ENCODE measurements around the gene HEPHL1. TPM values are rescaled to one million over a fixed set of nuclear protein-coding genes. Genes with fewer than 3 reads are reported as not detected.

Gene HEPHL1
- total RNA-seq, 1 donor from 2014 or later, result not detected

DNA sequence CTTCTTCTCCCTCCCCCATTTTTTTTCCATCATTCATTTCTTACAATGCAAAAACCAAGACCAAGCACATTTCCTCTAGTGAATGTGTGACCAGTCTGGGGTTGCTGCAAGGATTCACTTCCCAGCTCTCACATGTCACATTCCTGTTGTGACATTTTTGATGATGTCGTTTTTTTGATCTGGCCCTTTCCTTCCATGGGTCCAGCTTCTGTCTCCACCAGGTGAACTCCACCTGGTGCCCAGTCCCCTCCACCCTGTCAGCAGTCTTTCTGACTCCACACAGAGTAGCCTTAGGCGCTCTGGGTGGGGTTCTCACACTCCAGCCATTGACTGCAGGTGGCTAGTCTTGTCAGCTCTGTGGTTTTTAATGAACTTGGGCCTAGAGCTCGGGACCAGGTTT, 123.1 kb downstream of the HEPHL1 start:
- H3K27ac Mint-ChIP-seq (ENCODE audit: unreplicated experiment), result peak overlapping the region; percentile 6

DNA sequence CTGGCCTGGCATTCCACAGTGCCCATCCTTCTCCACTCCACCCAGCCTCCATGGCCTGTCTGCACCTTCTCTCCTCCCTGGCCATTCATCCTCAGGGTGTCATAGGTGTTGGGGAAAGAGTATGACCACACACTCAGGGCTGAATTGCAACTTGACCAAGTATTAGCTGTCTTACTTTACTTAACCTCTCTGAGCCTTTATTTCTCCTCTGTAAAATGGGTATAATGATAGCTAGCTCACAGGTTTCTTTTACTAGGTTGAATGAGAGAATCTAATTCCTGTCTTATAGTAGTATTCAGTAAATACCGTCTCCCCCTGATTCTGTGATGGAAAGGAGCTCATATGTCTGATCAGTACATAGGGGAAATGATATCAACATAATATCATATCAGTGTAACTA, 123.5 kb downstream of the HEPHL1 start:
- peaks cover 25% of the 10 kb centered on the region for H3K4me1 ChIP-seq (ENCODE audit: insufficient read depth, low read length)
- no peak for DNase-seq (ENCODE audit: low read depth)
- H3K36me3 ChIP-seq (ENCODE audit: insufficient read depth, low read length), result no peaks in the 10 kb centered on the region
- H3K4me3 Mint-ChIP-seq (ENCODE audit: unreplicated experiment), result no peak overlapping the region
- no peak overlapping the region for H3K27ac ChIP-seq (ENCODE audit: low read depth, low read length)
- no peak for FAIRE-seq
- H2AFZ ChIP-seq (ENCODE audit: low read depth, low read length), result no peak overlapping the region
- peaks cover 6% of the 10 kb centered on the region for H3K36me3 Mint-ChIP-seq (ENCODE audit: low read depth, unreplicated experiment)
- TF ChIP-seq EZH2 (IDR thresholded peaks at IDR 0.05; ENCODE audit: insufficient read depth, low read length), result no peak
- TF ChIP-seq, protein P1, sequence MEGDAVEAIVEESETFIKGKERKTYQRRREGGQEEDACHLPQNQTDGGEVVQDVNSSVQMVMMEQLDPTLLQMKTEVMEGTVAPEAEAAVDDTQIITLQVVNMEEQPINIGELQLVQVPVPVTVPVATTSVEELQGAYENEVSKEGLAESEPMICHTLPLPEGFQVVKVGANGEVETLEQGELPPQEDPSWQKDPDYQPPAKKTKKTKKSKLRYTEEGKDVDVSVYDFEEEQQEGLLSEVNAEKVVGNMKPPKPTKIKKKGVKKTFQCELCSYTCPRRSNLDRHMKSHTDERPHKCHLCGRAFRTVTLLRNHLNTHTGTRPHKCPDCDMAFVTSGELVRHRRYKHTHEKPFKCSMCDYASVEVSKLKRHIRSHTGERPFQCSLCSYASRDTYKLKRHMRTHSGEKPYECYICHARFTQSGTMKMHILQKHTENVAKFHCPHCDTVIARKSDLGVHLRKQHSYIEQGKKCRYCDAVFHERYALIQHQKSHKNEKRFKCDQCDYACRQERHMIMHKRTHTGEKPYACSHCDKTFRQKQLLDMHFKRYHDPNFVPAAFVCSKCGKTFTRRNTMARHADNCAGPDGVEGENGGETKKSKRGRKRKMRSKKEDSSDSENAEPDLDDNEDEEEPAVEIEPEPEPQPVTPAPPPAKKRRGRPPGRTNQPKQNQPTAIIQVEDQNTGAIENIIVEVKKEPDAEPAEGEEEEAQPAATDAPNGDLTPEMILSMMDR (IDR thresholded peaks at IDR 0.05; ENCODE audit: insufficient read depth, low read depth, low read length), result no peak
- no peaks in the 10 kb centered on the region for H3K27me3 Mint-ChIP-seq (ENCODE audit: low read depth, unreplicated experiment)
- H3K9ac ChIP-seq (ENCODE audit: low read length), result no peak overlapping the region
- no peaks in the 10 kb centered on the region for H3K27me3 ChIP-seq (ENCODE audit: insufficient read depth, low read length)
- H4K20me1 ChIP-seq (ENCODE audit: insufficient read depth, low read length), result peaks cover 89% of the 10 kb centered on the region
- H3K9me3 ChIP-seq (ENCODE audit: insufficient read depth, low read depth, low read length), result no peaks in the 10 kb centered on the region
- no peak overlapping the region for H3K27ac Mint-ChIP-seq (ENCODE audit: unreplicated experiment)
- no peak overlapping the region for H3K4me3 ChIP-seq (ENCODE audit: insufficient read depth, low read depth, low read length)
- H3K9me3 Mint-ChIP-seq (ENCODE audit: unreplicated experiment), result no peaks in the 10 kb centered on the region
- no peak overlapping the region for H3K4me2 ChIP-seq (ENCODE audit: low read length)
- H3K4me1 Mint-ChIP-seq (ENCODE audit: low read depth, unreplicated experiment), result peaks cover 57% of the 10 kb centered on the region
- peaks cover 100% of the 10 kb centered on the region for H3K79me2 ChIP-seq (ENCODE audit: insufficient read depth, low read length)

More for the DNA sequence above, 123.1 kb downstream of the HEPHL1 start:
- H3K27ac ChIP-seq (ENCODE audit: low read depth, low read length), result no peak overlapping the region
- no peak overlapping the region for H3K9ac ChIP-seq (ENCODE audit: low read length)
- Mint-ChIP-seq H3K36me3 (ENCODE audit: low read depth, unreplicated experiment) (peaks cover 6% of the 10 kb centered on the region), H3K9me3 (ENCODE audit: unreplicated experiment) (no peaks in the 10 kb centered on the region), H3K4me1 (ENCODE audit: low read depth, unreplicated experiment) (peaks cover 56% of the 10 kb centered on the region), H3K27me3 (ENCODE audit: low read depth, unreplicated experiment) (no peaks in the 10 kb centered on the region), H3K4me3 (ENCODE audit: unreplicated experiment) (no peak overlapping the region)
- H3K9me3 ChIP-seq (ENCODE audit: insufficient read depth, low read depth, low read length), result no peaks in the 10 kb centered on the region
- no peak for TF ChIP-seq EZH2 (IDR thresholded peaks at IDR 0.05; ENCODE audit: insufficient read depth, low read length)
- TF ChIP-seq, protein P1 (IDR thresholded peaks at IDR 0.05; ENCODE audit: insufficient read depth, low read depth, low read length), result no peak
- no peak overlapping the region for H3K4me2 ChIP-seq (ENCODE audit: low read length)
- no peak overlapping the region for H3K4me3 ChIP-seq (ENCODE audit: insufficient read depth, low read depth, low read length)
- H3K4me1 ChIP-seq (ENCODE audit: insufficient read depth, low read length), result peaks cover 24% of the 10 kb centered on the region
- no peaks in the 10 kb centered on the region for H3K27me3 ChIP-seq (ENCODE audit: insufficient read depth, low read length)
- H3K79me2 ChIP-seq (ENCODE audit: insufficient read depth, low read length), result peaks cover 100% of the 10 kb centered on the region
- no peak overlapping the region for H2AFZ ChIP-seq (ENCODE audit: low read depth, low read length)
- no peak for FAIRE-seq
- H3K36me3 ChIP-seq (ENCODE audit: insufficient read depth, low read length), result no peaks in the 10 kb centered on the region
- no peak for DNase-seq (ENCODE audit: low read depth)
- H4K20me1 ChIP-seq (ENCODE audit: insufficient read depth, low read length), result peaks cover 88% of the 10 kb centered on the region

DNA sequence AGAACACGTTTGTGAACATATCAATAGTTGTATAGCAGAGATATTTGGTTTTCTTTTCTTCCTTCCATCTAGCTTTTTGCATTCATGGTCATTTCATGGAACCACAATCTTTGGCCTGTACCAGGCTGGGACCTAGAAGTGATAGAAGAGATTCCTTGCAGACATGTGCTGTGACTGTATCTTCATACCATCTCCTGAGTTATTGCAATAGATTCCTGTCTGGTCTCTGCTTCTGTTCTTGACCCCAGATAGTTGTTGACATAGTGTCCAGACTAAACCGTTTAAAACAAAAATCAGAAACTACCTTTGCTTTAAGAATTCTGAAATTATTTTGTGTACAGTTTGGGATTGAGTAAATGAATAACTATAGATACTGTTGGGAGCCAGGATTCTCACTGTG, 124.3 kb downstream of the HEPHL1 start:
- H2AFZ ChIP-seq (ENCODE audit: low read depth, low read length), result no peak overlapping the region
- Mint-ChIP-seq H3K36me3 (ENCODE audit: low read depth, unreplicated experiment) (peaks cover 5% of the 10 kb centered on the region), H3K27me3 (ENCODE audit: low read depth, unreplicated experiment) (no peaks in the 10 kb centered on the region), H3K9me3 (ENCODE audit: unreplicated experiment) (no peaks in the 10 kb centered on the region), H3K27ac (ENCODE audit: unreplicated experiment) (no peak overlapping the region), H3K4me1 (ENCODE audit: low read depth, unreplicated experiment) (peaks cover 55% of the 10 kb centered on the region), H3K4me3 (ENCODE audit: unreplicated experiment) (no peak overlapping the region)
- no peak for DNase-seq (ENCODE audit: low read depth)
- no peaks in the 10 kb centered on the region for H3K27me3 ChIP-seq (ENCODE audit: insufficient read depth, low read length)
- H3K9me3 ChIP-seq (ENCODE audit: insufficient read depth, low read depth, low read length), result no peaks in the 10 kb centered on the region
- H3K4me2 ChIP-seq (ENCODE audit: low read length), result no peak overlapping the region
- TF ChIP-seq, protein P1 (IDR thresholded peaks at IDR 0.05; ENCODE audit: insufficient read depth, low read depth, low read length), result no peak
- no peak for TF ChIP-seq EZH2 (IDR thresholded peaks at IDR 0.05; ENCODE audit: insufficient read depth, low read length)
- H3K4me1 ChIP-seq (ENCODE audit: insufficient read depth, low read length), result peaks cover 33% of the 10 kb centered on the region
- no peaks in the 10 kb centered on the region for H3K36me3 ChIP-seq (ENCODE audit: insufficient read depth, low read length)
- H3K4me3 ChIP-seq (ENCODE audit: insufficient read depth, low read depth, low read length), result no peak overlapping the region
- no peak overlapping the region for H3K27ac ChIP-seq (ENCODE audit: low read depth, low read length)
- H4K20me1 ChIP-seq (ENCODE audit: insufficient read depth, low read length), result peaks cover 89% of the 10 kb centered on the region
- FAIRE-seq, result no peak
- H3K79me2 ChIP-seq (ENCODE audit: insufficient read depth, low read length), result peaks cover 100% of the 10 kb centered on the region
- no peak overlapping the region for H3K9ac ChIP-seq (ENCODE audit: low read length)
